T-helper 2 cell treated with Interferon-gamma antibody and Interleukin-4, amounts not matched to agents 5 μg/mL and 100 μg/mL, for 36 hours (primary cell): ENCODE measurements around the gene MAP2K5.

Experiments
- DNase-seq: peaks from one replicate; pipeline ENCODE4 v3.0.0; 2021; ENCODE audit warnings: low spot score
- H3K27ac Mint-ChIP-seq: one replicate; pipeline ENCODE4 v1.8.0; 2021; ENCODE audit warnings: mild to moderate bottlenecking, mixed read lengths
- H3K27me3 Mint-ChIP-seq: one replicate; pipeline ENCODE4 v1.8.0; 2021; ENCODE audit warnings: low read depth, mixed read lengths
- H3K36me3 Mint-ChIP-seq: one replicate; pipeline ENCODE4 v1.8.0; 2021; ENCODE audit warnings: low read depth, mixed read lengths
- H3K4me1 Mint-ChIP-seq: one replicate; pipeline ENCODE4 v1.8.0; 2021; ENCODE audit warnings: low read depth, mixed read lengths
- H3K4me3 Mint-ChIP-seq: one replicate; pipeline ENCODE4 v1.8.0; 2022; ENCODE audit warnings: mild to moderate bottlenecking, moderate library complexity, mixed read lengths
- H3K9me3 Mint-ChIP-seq: one replicate; pipeline ENCODE4 v1.8.0; 2021; ENCODE audit warnings: mixed read lengths

The MAP2K5 gene

GRCh38 chr15:67579967-67580366 is 37.5 kb downstream of the MAP2K5 start:
- H3K9me3 Mint-ChIP-seq: no peaks in the 10 kb centered on the region

GRCh38 chr15:67584157-67584556 is 41.7 kb downstream of the MAP2K5 start:
- Mint-ChIP-seq H3K27ac (no peak overlapping the region), H3K27me3 (no peaks in the 10 kb centered on the region), H3K4me1 (no peaks in the 10 kb centered on the region), H3K4me3 (no peak overlapping the region), H3K36me3 (peaks cover 16% of the 10 kb centered on the region), H3K9me3 (no peaks in the 10 kb centered on the region)
- DNase-seq: no peak

More at GRCh38 chr15:67579967-67580366, 37.5 kb downstream of the MAP2K5 start:
- H3K27ac Mint-ChIP-seq: no peak overlapping the region
- no peak overlapping the region for H3K4me3 Mint-ChIP-seq
- H3K27me3 Mint-ChIP-seq: no peaks in the 10 kb centered on the region
- H3K36me3 Mint-ChIP-seq: peaks cover 3% of the 10 kb centered on the region
- no peaks in the 10 kb centered on the region for H3K4me1 Mint-ChIP-seq
- no peak for DNase-seq

DNA sequence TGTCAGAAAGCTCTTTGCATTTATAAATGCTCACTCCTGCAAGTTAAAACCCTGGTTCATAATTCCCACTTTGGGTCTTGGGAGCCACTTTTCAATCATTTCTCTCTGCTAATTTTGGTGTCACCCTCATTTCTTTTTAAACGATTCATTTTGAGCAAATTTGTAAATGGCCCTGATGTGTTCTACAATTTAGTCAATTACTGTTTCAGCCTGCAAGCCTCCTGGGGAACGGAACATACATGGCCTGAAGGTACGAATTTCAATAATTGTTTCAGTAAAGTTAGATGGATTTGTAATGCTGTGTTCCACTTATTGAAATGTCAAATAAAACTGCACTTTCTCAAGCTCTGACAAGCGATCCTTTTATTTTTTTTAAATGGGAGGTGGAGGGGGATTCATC is 43.2 kb downstream of the MAP2K5 start:
- peaks cover 17% of the 10 kb centered on the region for H3K36me3 Mint-ChIP-seq
- no peak for DNase-seq
- no peaks in the 10 kb centered on the region for H3K27me3 Mint-ChIP-seq
- H3K27ac Mint-ChIP-seq: no peak overlapping the region
- H3K4me3 Mint-ChIP-seq: no peak overlapping the region
- H3K4me1 Mint-ChIP-seq: no peaks in the 10 kb centered on the region
- H3K9me3 Mint-ChIP-seq: no peaks in the 10 kb centered on the region

DNA sequence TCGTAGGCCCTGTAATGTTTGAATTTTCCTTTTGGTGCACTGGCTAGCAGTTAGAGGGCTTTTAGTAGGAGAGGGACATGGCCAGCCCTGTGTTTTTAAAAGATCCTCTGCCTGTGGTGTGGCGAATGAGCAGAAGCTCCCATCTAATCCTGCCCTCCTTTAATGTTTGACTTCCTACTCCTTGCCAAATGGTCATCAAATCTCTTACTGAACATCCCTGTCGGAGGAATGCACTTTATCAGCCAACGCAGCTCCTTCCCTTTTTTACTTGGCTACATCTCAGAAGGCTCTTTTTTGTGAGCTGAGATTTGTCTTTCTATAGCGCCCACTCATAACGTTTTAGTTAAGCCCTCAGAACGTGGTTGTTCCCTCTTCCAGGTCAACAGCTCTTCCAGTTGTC is 44.8 kb downstream of the MAP2K5 start:
- no peak for DNase-seq
- H3K4me1 Mint-ChIP-seq: no peaks in the 10 kb centered on the region
- H3K36me3 Mint-ChIP-seq: peaks cover 19% of the 10 kb centered on the region
- no peak overlapping the region for H3K4me3 Mint-ChIP-seq
- no peak overlapping the region for H3K27ac Mint-ChIP-seq
- no peaks in the 10 kb centered on the region for H3K9me3 Mint-ChIP-seq
- no peaks in the 10 kb centered on the region for H3K27me3 Mint-ChIP-seq

DNA sequence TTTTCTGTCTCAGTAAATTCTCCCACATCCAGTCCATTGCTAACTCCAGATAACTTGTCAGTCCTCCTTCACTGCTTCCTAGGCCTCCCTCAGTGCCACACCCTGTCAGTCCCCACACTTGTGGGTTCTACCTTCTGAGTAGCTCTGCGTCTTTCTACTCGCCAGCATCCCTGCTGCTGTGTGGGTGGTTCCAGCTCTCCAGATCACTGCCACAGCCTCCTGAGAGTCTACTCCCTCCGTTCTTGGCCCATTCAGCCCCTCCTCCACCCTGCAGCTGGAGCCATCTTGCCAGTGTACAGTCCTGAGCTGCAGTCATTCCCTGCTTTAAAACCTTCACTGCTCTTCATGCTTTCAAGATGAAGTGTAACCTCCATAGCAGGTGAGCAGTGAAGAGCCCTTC is 45.3 kb downstream of the MAP2K5 start:
- H3K4me3 Mint-ChIP-seq: no peak overlapping the region
- H3K27me3 Mint-ChIP-seq: no peaks in the 10 kb centered on the region
- DNase-seq: no peak
- H3K36me3 Mint-ChIP-seq: peaks cover 18% of the 10 kb centered on the region
- no peak overlapping the region for H3K27ac Mint-ChIP-seq
- no peaks in the 10 kb centered on the region for H3K9me3 Mint-ChIP-seq
- H3K4me1 Mint-ChIP-seq: no peaks in the 10 kb centered on the region

- no peak for DNase-seq
- Mint-ChIP-seq H3K36me3 (peaks cover 16% of the 10 kb centered on the region), H3K27me3 (no peaks in the 10 kb centered on the region), H3K4me3 (no peak overlapping the region), H3K9me3 (no peaks in the 10 kb centered on the region), H3K27ac (no peak overlapping the region), H3K4me1 (no peaks in the 10 kb centered on the region)
These were observed 47.7 kb downstream of the MAP2K5 start for GRCh38 chr15:67590191-67590590.

DNA sequence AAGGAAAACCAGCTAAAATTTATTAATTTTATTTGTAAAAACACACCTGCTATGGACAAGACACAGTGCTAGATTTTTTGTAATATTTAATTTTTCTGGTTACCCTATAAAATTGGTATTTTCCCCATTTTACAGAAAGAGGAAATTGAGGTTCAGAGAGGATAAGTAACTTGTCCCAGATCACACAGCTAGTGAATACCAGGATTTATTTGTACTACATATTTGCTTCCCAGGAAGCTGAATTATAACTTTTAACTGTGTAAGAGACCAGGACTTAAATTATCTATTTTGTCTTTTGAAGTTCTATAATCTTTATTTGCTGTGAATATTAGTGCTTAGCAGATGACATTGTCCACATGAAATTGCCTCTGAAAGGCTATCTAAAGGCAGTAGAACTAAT is 49.7 kb downstream of the MAP2K5 start:
- no peaks in the 10 kb centered on the region for H3K27me3 Mint-ChIP-seq
- DNase-seq: no peak
- H3K36me3 Mint-ChIP-seq: peaks cover 18% of the 10 kb centered on the region
- no peaks in the 10 kb centered on the region for H3K9me3 Mint-ChIP-seq
- H3K4me3 Mint-ChIP-seq: no peak overlapping the region
- no peaks in the 10 kb centered on the region for H3K4me1 Mint-ChIP-seq
- H3K27ac Mint-ChIP-seq: no peak overlapping the region

DNA sequence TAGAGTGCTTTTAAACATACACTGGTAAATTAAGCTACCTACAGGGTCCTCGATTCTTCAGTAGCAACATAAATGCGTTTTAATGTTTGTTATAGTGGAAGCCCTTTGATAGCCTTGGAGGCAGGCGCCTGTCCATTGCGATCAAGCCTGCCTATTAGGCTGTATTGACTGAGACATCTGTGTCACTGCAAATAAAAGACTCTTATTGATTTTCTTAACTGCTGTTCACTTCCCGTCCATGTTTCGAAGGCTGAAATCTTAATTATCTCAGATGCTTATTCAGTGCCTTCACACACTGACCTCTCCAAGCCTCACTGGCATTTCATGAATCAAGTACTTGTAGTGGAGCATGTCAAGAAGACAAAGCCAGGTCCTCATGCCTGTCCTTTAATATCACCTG is 51.1 kb downstream of the MAP2K5 start:
- H3K9me3 Mint-ChIP-seq: no peaks in the 10 kb centered on the region
- peaks cover 7% of the 10 kb centered on the region for H3K36me3 Mint-ChIP-seq
- no peak for DNase-seq
- no peaks in the 10 kb centered on the region for H3K27me3 Mint-ChIP-seq
- no peak overlapping the region for H3K4me3 Mint-ChIP-seq
- no peaks in the 10 kb centered on the region for H3K4me1 Mint-ChIP-seq
- H3K27ac Mint-ChIP-seq: no peak overlapping the region

- DNase-seq: no peak
- no peaks in the 10 kb centered on the region for H3K4me1 Mint-ChIP-seq
- no peak overlapping the region for H3K4me3 Mint-ChIP-seq
- H3K27me3 Mint-ChIP-seq: no peaks in the 10 kb centered on the region
- no peak overlapping the region for H3K27ac Mint-ChIP-seq
- H3K9me3 Mint-ChIP-seq: no peaks in the 10 kb centered on the region
- H3K36me3 Mint-ChIP-seq: peaks cover 7% of the 10 kb centered on the region
These were observed 52.3 kb downstream of the MAP2K5 start for GRCh38 chr15:67594770-67595169.

DNA sequence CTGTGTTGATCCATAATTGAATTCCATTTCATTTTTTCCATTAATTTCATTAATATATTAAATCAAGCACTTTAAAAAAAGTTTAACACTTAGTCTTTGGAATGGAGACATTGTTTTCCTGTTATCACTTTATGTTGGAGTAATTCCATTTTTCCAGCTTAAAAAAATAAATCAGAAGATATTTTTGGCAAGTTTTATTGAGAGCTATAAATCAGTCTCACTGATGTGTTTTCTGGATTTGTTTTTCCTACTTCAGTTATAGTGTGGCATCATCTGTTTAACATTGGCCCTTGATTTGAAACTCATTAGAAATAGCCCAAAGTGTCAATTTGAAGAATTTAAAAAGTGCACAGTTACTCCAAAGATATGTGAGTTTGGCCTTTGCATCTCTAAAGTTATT is 53.1 kb downstream of the MAP2K5 start:
- no peaks in the 10 kb centered on the region for H3K27me3 Mint-ChIP-seq
- DNase-seq: no peak
- H3K4me3 Mint-ChIP-seq: no peak overlapping the region
- no peak overlapping the region for H3K27ac Mint-ChIP-seq
- H3K4me1 Mint-ChIP-seq: no peaks in the 10 kb centered on the region
- H3K9me3 Mint-ChIP-seq: no peaks in the 10 kb centered on the region
- H3K36me3 Mint-ChIP-seq: peaks cover 7% of the 10 kb centered on the region

DNA sequence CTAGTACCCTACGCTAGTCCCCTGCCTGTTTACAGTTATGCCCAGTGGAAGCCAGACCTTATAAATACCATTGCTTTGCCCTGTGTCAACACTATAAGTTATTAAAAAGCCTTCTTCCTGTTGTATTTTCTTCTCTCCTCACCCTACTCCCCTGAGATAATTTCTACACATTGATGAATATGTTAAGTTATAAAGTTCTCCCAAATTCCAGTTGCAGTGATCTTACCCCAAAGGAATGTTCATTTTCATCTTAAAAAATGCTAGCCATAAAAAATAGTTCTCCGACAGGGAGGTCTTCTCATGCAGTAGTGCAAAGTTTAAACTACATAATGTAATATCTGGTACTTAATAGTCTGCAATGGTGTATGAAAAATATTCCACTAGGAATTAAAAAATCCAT is 58.6 kb downstream of the MAP2K5 start:
- Mint-ChIP-seq H3K27me3 (no peaks in the 10 kb centered on the region), H3K4me1 (no peaks in the 10 kb centered on the region), H3K36me3 (peaks cover 4% of the 10 kb centered on the region), H3K9me3 (no peaks in the 10 kb centered on the region), H3K4me3 (no peak overlapping the region), H3K27ac (no peak overlapping the region)
- no peak for DNase-seq

DNA sequence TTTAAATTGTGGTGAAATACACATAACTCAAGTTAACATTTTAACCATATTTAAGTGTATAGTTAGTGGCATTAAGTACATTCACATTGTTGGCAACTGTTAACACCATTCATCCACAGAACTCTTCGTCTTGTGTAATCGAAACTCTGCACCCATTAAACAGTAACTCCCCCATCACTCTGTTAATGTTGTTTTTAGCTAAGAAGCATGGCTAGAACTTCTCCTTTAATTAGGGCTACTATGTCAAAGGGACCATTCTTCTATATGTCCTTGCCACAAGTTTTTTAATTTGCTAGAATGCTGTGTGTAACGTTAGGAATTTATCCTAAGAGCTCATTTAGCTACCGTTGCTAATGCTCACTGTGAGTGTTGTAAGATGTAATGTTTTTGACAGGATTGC is 60.6 kb downstream of the MAP2K5 start:
- Mint-ChIP-seq H3K36me3 (peaks cover under 1% of the 10 kb centered on the region), H3K9me3 (no peaks in the 10 kb centered on the region), H3K27ac (no peak overlapping the region), H3K27me3 (no peaks in the 10 kb centered on the region), H3K4me3 (no peak overlapping the region), H3K4me1 (no peaks in the 10 kb centered on the region)
- no peak for DNase-seq

- no peak overlapping the region for H3K27ac Mint-ChIP-seq
- no peak overlapping the region for H3K4me3 Mint-ChIP-seq
- H3K4me1 Mint-ChIP-seq: no peaks in the 10 kb centered on the region
- no peak for DNase-seq
- no peaks in the 10 kb centered on the region for H3K9me3 Mint-ChIP-seq
- H3K36me3 Mint-ChIP-seq: peaks cover 2% of the 10 kb centered on the region
- no peaks in the 10 kb centered on the region for H3K27me3 Mint-ChIP-seq
These were observed 63.4 kb downstream of the MAP2K5 start for GRCh38 chr15:67605871-67606270.

DNA sequence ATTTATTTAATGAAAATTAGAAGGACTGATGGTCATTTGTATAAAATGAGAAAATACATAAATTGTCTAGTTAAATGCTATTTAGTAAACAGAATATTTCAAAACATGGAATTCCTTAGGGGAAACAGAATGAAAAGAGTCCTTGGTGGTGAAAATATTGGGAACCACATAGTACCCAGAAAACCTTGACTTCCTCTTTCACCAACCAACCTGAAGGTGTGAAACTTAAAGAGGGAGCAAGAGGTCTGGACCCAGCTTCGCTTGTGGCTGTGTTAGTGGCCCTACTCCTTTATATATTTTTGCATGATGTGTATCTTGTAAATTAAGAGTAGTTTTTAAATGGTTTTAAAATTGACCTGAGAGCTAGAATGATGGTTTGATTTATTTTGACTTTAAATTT is 64.2 kb downstream of the MAP2K5 start:
- H3K9me3 Mint-ChIP-seq: no peaks in the 10 kb centered on the region
- peaks cover 2% of the 10 kb centered on the region for H3K36me3 Mint-ChIP-seq
- no peaks in the 10 kb centered on the region for H3K27me3 Mint-ChIP-seq
- peaks cover under 1% of the 10 kb centered on the region for H3K4me1 Mint-ChIP-seq
- no peak overlapping the region for H3K4me3 Mint-ChIP-seq
- DNase-seq: no peak
- H3K27ac Mint-ChIP-seq: no peak overlapping the region

DNA sequence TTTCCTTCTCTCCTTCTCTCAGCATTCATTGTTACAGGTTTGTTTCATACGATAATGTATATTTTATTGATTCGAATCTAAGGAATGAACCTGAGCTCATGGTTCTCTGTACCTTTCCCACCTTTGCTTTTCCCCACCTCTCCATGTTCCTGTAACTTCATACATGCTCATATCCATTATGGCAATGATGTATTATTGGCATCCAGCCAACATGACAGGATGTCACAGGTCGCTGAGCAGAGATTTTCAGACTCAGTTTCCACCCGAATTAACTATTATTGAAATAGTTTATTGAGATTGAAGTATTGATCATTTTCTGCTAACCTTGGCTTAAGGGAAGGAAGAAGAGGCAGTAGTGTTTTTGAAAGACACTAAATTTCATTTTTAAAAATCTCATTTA is 64.8 kb downstream of the MAP2K5 start:
- DNase-seq: no peak
- H3K9me3 Mint-ChIP-seq: no peaks in the 10 kb centered on the region
- peaks cover 3% of the 10 kb centered on the region for H3K4me1 Mint-ChIP-seq
- peaks cover 2% of the 10 kb centered on the region for H3K36me3 Mint-ChIP-seq
- H3K27ac Mint-ChIP-seq: no peak overlapping the region
- no peaks in the 10 kb centered on the region for H3K27me3 Mint-ChIP-seq
- H3K4me3 Mint-ChIP-seq: no peak overlapping the region
